HepG2 (cell line): ENCODE results near the gene GZF1. TPM values are rescaled to one million over a fixed set of nuclear protein-coding genes. Genes with fewer than 3 reads are reported as not detected.

Source experiments
- GATA4 ChIP-seq: sonication (generic); IDR thresholded peaks from 2 replicates; pipeline ENCODE4 v1.6.1; 2016; ENCODE audit warnings: antibody characterized with exemption, low read depth, borderline replicate concordance
- NFE2L1 ChIP-seq: sonication (generic); formaldehyde crosslinking; IDR thresholded peaks from 2 replicates; pipeline ENCODE4 v1.4.0; 2020; ENCODE audit warnings: missing genetic modification reagents, mild to moderate bottlenecking, borderline replicate concordance
- ZNF605 ChIP-seq: sonication (generic); formaldehyde crosslinking; IDR thresholded peaks from 2 replicates; pipeline ENCODE4 v1.8.0; 2022; ENCODE audit warnings: mild to moderate bottlenecking, missing genetic modification reagents
- polyA plus RNA-seq, 8 experiments: library from polyadenylated mRNA; depleted of rRNA in 3 of 8; stranded (reverse) in 7 of 8; unstranded in 1 of 8; fragments of >200 nt; fragmentation: Illumina TruSeq in 4 of 8; extraction: Trizol in 4 of 8; gene quantifications; 2 replicates each; pipeline versions ENCODE4 v1.2.1 to v1.2.3, GENCODE V29; 2011 to 2016; ENCODE audit warnings: low read depth in 4 of 8, missing spikeins in 1 of 8, mixed read lengths in 1 of 8; ENCODE audit not compliant: insufficient read depth in 1 of 8
- total RNA-seq, 5 experiments: library from RNA; depleted of rRNA; stranded (reverse); fragments of >200 nt; fragmentation: Illumina TruSeq; extraction: Trizol; gene quantifications; 2 replicates each; pipeline ENCODE4 v1.2.3, GENCODE V29; 2016; ENCODE audit warnings: low read depth in 1 of 5
- TF ChIP-seq, protein P1 (sequence below): sonication (generic); formaldehyde crosslinking; IDR thresholded peaks from 2 replicates; pipeline ENCODE4 v1.4.0; 2020; ENCODE audit warnings: low read depth, missing genetic modification reagents
- TF ChIP-seq, protein P2 (sequence below): sonication (generic); formaldehyde crosslinking; IDR thresholded peaks from 2 replicates; pipeline ENCODE4 v1.4.0; 2020; ENCODE audit warnings: missing genetic modification reagents
- TF ChIP-seq, protein P3 (sequence below): sonication (generic); formaldehyde crosslinking; IDR thresholded peaks from 2 replicates; pipeline ENCODE4 v1.4.0; 2020; ENCODE audit warnings: missing genetic modification reagents
- TF ChIP-seq, protein P4 (sequence below): sonication (generic); formaldehyde crosslinking; IDR thresholded peaks from 2 replicates; pipeline ENCODE4 v1.4.0; 2020; ENCODE audit warnings: missing genetic modification reagents, mild to moderate bottlenecking, borderline replicate concordance
- TF ChIP-seq, protein P5 (sequence below): sonication (generic); formaldehyde crosslinking; IDR thresholded peaks from 2 replicates; pipeline ENCODE4 v1.8.0; 2022; ENCODE audit warnings: missing genetic modification reagents, mild to moderate bottlenecking, inconsistent platforms, borderline replicate concordance
- TF ChIP-seq, protein P6 (sequence below): sonication (generic); formaldehyde crosslinking; IDR thresholded peaks from 2 replicates; pipeline ENCODE4 v1.4.0; 2020; ENCODE audit warnings: mild to moderate bottlenecking, missing genetic modification reagents
- TF ChIP-seq, protein P7 (sequence below): sonication (generic); formaldehyde crosslinking; IDR thresholded peaks from 2 replicates; pipeline ENCODE4 v1.5.1; 2020; ENCODE audit warnings: mild to moderate bottlenecking, missing genetic modification reagents, borderline replicate concordance

The GZF1 gene
- total and polyA plus RNA-seq, 2 of the 13 experiments (the other 11 are each of a cell fraction or from before 2014, with no cell fraction given), result 16.9 to 26.0 TPM

DNA sequence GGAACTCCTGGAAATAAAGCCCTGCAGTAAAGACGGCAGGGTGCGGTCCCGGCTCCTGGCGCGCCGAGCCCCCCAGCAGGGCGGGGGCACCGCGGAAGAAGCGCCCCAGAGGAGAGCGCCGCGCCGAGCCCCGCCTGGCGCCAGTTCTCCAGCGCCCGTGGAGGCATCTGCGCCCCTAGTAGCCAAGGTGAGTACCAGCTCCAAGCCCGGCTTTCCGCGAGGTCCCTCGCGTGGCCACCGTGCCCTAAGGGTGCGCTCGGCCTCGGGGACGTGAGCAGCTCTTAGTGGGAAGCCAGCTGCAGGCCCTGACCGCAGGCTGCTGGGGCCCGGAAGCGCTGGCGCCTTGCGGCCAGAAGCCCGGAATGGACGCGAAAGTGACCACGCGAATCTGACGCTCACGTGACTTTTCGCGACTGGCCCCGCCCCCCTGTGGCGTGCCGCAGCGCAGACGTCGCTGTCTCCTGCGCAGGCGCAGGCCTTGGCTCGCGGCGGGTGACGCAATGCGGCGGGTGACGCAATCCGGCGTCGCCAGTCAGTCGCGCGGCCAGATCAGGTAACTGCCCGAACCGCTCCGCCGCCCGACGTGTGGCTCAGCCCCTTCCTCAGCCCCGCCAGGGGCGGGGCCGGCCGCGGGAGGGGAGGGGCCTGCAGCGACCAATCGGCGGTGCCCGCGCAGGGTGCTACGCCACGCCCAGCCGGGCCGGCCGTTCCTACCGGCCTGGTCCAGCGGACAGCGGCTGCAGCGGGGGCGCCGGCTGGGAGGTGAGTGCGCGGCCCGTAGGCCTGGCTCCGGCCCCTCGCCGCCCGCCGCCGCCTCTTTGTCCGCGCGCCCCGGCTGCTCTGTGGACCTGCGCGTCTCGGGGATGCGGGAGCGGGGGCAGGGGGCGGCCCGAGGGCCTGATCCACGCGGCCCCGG lies at the start of gene GZF1 (continued):
- TF ChIP-seq, protein P1, sequence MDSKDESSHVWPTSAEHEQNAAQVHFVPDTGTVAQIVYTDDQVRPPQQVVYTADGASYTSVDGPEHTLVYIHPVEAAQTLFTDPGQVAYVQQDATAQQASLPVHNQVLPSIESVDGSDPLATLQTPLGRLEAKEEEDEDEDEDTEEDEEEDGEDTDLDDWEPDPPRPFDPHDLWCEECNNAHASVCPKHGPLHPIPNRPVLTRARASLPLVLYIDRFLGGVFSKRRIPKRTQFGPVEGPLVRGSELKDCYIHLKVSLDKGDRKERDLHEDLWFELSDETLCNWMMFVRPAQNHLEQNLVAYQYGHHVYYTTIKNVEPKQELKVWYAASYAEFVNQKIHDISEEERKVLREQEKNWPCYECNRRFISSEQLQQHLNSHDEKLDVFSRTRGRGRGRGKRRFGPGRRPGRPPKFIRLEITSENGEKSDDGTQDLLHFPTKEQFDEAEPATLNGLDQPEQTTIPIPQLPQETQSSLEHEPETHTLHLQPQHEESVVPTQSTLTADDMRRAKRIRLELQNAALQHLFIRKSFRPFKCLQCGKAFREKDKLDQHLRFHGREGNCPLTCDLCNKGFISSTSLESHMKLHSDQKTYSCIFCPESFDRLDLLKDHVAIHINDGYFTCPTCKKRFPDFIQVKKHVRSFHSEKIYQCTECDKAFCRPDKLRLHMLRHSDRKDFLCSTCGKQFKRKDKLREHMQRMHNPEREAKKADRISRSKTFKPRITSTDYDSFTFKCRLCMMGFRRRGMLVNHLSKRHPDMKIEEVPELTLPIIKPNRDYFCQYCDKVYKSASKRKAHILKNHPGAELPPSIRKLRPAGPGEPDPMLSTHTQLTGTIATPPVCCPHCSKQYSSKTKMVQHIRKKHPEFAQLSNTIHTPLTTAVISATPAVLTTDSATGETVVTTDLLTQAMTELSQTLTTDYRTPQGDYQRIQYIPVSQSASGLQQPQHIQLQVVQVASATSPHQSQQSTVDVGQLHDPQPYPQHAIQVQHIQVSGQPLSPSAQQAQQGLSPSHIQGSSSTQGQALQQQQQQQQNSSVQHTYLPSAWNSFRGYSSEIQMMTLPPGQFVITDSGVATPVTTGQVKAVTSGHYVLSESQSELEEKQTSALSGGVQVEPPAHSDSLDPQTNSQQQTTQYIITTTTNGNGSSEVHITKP (CRISPR knock-in tag), result peak; percentile 77
- TF ChIP-seq, protein P2, sequence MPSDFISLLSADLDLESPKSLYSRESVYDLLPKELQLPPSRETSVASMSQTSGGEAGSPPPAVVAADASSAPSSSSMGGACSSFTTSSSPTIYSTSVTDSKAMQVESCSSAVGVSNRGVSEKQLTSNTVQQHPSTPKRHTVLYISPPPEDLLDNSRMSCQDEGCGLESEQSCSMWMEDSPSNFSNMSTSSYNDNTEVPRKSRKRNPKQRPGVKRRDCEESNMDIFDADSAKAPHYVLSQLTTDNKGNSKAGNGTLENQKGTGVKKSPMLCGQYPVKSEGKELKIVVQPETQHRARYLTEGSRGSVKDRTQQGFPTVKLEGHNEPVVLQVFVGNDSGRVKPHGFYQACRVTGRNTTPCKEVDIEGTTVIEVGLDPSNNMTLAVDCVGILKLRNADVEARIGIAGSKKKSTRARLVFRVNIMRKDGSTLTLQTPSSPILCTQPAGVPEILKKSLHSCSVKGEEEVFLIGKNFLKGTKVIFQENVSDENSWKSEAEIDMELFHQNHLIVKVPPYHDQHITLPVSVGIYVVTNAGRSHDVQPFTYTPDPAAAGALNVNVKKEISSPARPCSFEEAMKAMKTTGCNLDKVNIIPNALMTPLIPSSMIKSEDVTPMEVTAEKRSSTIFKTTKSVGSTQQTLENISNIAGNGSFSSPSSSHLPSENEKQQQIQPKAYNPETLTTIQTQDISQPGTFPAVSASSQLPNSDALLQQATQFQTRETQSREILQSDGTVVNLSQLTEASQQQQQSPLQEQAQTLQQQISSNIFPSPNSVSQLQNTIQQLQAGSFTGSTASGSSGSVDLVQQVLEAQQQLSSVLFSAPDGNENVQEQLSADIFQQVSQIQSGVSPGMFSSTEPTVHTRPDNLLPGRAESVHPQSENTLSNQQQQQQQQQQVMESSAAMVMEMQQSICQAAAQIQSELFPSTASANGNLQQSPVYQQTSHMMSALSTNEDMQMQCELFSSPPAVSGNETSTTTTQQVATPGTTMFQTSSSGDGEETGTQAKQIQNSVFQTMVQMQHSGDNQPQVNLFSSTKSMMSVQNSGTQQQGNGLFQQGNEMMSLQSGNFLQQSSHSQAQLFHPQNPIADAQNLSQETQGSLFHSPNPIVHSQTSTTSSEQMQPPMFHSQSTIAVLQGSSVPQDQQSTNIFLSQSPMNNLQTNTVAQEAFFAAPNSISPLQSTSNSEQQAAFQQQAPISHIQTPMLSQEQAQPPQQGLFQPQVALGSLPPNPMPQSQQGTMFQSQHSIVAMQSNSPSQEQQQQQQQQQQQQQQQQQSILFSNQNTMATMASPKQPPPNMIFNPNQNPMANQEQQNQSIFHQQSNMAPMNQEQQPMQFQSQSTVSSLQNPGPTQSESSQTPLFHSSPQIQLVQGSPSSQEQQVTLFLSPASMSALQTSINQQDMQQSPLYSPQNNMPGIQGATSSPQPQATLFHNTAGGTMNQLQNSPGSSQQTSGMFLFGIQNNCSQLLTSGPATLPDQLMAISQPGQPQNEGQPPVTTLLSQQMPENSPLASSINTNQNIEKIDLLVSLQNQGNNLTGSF, result peak; percentile 93
- TF ChIP-seq GATA4 (peak; percentile 83), NFE2L1 (peak; percentile 95; the same call in 1 of the 2 replicates), ZNF605 (peak; percentile 98)
- TF ChIP-seq, protein P3, sequence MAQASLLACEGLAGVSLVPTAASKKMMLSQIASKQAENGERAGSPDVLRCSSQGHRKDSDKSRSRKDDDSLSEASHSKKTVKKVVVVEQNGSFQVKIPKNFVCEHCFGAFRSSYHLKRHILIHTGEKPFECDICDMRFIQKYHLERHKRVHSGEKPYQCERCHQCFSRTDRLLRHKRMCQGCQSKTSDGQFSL, result peak; percentile 47; the same call in 1 of the 2 replicates
- TF ChIP-seq, protein P4, sequence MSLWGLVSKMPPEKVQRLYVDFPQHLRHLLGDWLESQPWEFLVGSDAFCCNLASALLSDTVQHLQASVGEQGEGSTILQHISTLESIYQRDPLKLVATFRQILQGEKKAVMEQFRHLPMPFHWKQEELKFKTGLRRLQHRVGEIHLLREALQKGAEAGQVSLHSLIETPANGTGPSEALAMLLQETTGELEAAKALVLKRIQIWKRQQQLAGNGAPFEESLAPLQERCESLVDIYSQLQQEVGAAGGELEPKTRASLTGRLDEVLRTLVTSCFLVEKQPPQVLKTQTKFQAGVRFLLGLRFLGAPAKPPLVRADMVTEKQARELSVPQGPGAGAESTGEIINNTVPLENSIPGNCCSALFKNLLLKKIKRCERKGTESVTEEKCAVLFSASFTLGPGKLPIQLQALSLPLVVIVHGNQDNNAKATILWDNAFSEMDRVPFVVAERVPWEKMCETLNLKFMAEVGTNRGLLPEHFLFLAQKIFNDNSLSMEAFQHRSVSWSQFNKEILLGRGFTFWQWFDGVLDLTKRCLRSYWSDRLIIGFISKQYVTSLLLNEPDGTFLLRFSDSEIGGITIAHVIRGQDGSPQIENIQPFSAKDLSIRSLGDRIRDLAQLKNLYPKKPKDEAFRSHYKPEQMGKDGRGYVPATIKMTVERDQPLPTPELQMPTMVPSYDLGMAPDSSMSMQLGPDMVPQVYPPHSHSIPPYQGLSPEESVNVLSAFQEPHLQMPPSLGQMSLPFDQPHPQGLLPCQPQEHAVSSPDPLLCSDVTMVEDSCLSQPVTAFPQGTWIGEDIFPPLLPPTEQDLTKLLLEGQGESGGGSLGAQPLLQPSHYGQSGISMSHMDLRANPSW (CRISPR knock-in tag), result peak; percentile 96; the same call in 1 of the 2 replicates
- TF ChIP-seq, protein P5, sequence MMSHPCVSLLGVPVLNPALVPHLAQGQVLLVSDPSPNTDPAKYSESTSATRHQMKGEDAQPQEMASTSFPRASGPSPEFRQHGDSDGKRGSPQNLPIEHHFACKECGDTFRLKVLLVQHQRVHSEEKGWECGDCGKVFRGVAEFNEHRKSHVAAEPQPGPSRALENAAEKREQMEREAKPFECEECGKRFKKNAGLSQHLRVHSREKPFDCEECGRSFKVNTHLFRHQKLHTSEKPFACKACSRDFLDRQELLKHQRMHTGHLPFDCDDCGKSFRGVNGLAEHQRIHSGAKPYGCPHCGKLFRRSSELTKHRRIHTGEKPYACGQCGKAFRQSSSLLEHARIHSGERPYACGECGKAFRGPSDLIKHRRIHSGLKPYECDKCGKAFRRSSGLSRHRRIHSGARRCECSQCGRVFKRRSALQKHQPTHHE (CRISPR knock-in tag), result peak; percentile 99; the same call in 1 of the 2 replicates
- TF ChIP-seq, protein P6, sequence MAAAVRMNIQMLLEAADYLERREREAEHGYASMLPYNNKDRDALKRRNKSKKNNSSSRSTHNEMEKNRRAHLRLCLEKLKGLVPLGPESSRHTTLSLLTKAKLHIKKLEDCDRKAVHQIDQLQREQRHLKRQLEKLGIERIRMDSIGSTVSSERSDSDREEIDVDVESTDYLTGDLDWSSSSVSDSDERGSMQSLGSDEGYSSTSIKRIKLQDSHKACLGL, result peak; percentile 99
- TF ChIP-seq, protein P7, sequence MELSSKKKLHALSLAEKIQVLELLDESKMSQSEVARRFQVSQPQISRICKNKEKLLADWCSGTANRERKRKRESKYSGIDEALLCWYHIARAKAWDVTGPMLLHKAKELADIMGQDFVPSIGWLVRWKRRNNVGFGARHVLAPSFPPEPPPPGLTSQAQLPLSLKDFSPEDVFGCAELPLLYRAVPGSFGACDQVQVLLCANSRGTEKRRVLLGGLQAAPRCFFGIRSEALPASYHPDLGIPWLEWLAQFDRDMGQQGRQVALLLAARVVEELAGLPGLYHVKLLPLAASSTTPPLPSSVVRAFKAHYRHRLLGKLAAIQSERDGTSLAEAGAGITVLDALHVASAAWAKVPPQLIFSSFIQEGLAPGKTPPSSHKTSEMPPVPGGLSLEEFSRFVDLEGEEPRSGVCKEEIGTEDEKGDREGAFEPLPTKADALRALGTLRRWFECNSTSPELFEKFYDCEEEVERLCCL (CRISPR knock-in tag), result peak; percentile 88
